H1 (cell line): Measurements from ENCODE around the gene CCSER2. TPM values are rescaled to one million over a fixed set of nuclear protein-coding genes. Genes with fewer than 3 reads are reported as not detected.

Source experiments
- CHD7 ChIP-seq: fragments of 300-600 bp; sonication (generic); IDR thresholded peaks from 2 replicates; pipeline ENCODE4 v1.7.1; 2012; ENCODE audit warnings: low read length, moderate library complexity, mild to moderate bottlenecking, inconsistent platforms; ENCODE audit not compliant: insufficient replicate concordance
- EGR1 ChIP-seq: IDR thresholded peaks from 2 replicates; pipeline ENCODE4 v1.6.1; 2011; ENCODE audit warnings: low read depth, low read length, borderline replicate concordance
- SIN3A ChIP-seq, 2 experiments: IDR thresholded peaks in 1 of 2; conservative IDR thresholded peaks in 1 of 2; 2 replicates each; pipeline ENCODE4 v1.6.1; 2011 to 2012; ENCODE audit warnings: low read length in 2 of 2, improper control_type of control experiment in 1 of 2, low read depth in 1 of 2, mild to moderate bottlenecking in 1 of 2
- SP4 ChIP-seq: IDR thresholded peaks from 2 replicates; pipeline ENCODE4 v1.6.1; 2012; ENCODE audit warnings: low read length, inconsistent platforms
- TCF12 ChIP-seq: IDR thresholded peaks from 2 replicates; pipeline ENCODE4 v1.6.1; 2011; ENCODE audit warnings: low read depth, mild to moderate bottlenecking, low read length
- TEAD4 ChIP-seq: IDR thresholded peaks from 2 replicates; pipeline ENCODE4 v1.6.1; 2012; ENCODE audit warnings: low read depth, low read length, inconsistent platforms, mixed read lengths
- polyA plus RNA-seq, 7 experiments: library from polyadenylated mRNA; depleted of rRNA in 3 of 7; stranded (reverse) in 5 of 7; unstranded in 2 of 7; fragments of >200 nt in 5 of 7; fragments of 200-250 nt in 2 of 7; gene quantifications; 1 replicate in 5 of 7; 2 replicates in 1 of 7; 4 replicates in 1 of 7; pipeline versions ENCODE4 v1.2.1 to v1.2.3, GENCODE V29; 2011 to 2013; ENCODE audit warnings: missing spikeins in 2 of 7, mixed read lengths in 2 of 7
- total RNA-seq: library from RNA; stranded (reverse); fragmentation: NEBNext Ultra II Directional; extraction: Animal tissue kit (Norgen Biotek cat#: 25700); gene quantifications from 2 replicates; pipeline ENCODE4 v1.2.1, GENCODE V29; 2021
- TF ChIP-seq, protein P1 (sequence below): IDR thresholded peaks from 2 replicates; pipeline ENCODE4 v1.6.1; 2011; ENCODE audit warnings: low read depth, mild to moderate bottlenecking, low read length; ENCODE audit not compliant: insufficient read depth
- TF ChIP-seq, protein P2 (sequence below): IDR thresholded peaks from 2 replicates; pipeline ENCODE4 v1.6.1; 2012; ENCODE audit warnings: low read length, inconsistent platforms

The CCSER2 gene
- total and polyA plus RNA-seq, 2 of the 8 experiments (the other 6 are each of a cell fraction or from before 2014, with no cell fraction given), result 6.9 to 30.5 TPM

DNA sequence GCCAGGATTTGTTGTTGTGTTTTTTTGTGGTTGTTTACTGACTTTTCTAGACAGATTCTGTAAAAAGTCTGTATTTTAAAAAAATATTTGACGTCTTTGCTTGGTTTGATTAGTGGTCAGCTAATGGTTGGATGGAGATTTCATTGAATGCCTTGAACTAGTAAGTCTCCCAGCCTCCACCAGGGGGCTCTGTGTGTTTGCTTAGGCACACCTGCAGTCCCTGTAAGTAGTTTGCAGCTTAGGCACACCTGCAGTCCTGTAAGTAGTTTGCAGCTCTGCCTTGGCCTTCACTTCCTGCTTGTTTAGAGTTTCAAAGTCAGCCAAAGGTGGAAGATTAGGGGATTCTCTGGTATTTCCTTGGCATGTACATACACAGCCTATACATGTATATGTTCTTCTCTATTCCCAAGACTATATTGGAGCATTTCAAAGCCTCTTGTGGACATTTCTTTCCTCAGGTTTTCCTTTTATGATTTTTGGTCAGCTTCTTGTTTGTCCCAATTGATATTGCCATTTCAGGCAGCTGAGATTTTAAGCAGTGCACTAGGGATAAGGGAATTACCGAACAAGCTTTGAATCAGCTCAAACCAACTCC lies 101.6 kb downstream of the CCSER2 start (continued):
- no peak for TF ChIP-seq CHD7
- peak; percentile 96 for TF ChIP-seq TCF12
- no peak for TF ChIP-seq TEAD4
- TF ChIP-seq, protein P1, sequence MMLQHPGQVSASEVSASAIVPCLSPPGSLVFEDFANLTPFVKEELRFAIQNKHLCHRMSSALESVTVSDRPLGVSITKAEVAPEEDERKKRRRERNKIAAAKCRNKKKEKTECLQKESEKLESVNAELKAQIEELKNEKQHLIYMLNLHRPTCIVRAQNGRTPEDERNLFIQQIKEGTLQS, result no peak
- TF ChIP-seq, protein P2, sequence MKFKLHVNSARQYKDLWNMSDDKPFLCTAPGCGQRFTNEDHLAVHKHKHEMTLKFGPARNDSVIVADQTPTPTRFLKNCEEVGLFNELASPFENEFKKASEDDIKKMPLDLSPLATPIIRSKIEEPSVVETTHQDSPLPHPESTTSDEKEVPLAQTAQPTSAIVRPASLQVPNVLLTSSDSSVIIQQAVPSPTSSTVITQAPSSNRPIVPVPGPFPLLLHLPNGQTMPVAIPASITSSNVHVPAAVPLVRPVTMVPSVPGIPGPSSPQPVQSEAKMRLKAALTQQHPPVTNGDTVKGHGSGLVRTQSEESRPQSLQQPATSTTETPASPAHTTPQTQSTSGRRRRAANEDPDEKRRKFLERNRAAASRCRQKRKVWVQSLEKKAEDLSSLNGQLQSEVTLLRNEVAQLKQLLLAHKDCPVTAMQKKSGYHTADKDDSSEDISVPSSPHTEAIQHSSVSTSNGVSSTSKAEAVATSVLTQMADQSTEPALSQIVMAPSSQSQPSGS, result no peak
- TF ChIP-seq EGR1, result no peak
- TF ChIP-seq SP4, result no peak
- no peak for TF ChIP-seq SIN3A (conservative IDR thresholded peaks at IDR 0.05 in 1 of 2, IDR thresholded peaks at IDR 0.05 in 1 of 2; ENCODE audit: low read depth in 1 of 2, low read length in 2 of 2)
